ENCODE results near the gene RBM24.

The RBM24 gene

GRCh38 chr6:17280138-17280537, 1.0 kb upstream of the RBM24 start:
- no peaks in the 10 kb centered on the region for H3K36me3 ChIP-seq (replicated peaks)
- DNase-seq = no peak
- peak overlapping the region; percentile 69 for H3K4me3 ChIP-seq (ENCODE audit: low read depth, low read length)
- no peak for TF ChIP-seq CTCF (IDR thresholded peaks at IDR 0.05; ENCODE audit: low read depth, low read length, missing control alignments)
- H3K27me3 ChIP-seq (replicated peaks) = no peaks in the 10 kb centered on the region
- no peak overlapping the region for H3K27ac ChIP-seq
- in situ Hi-C loops (cut with HindIII; ENCODE audit: low pct_ligation_motif_present, low sequenced_read_pairs) = no loop called here

- peak; percentile 15 for DNase-seq
- no peak overlapping the region for H3K27ac ChIP-seq
- H3K27me3 ChIP-seq (replicated peaks) = no peaks in the 10 kb centered on the region
- H3K4me3 ChIP-seq (ENCODE audit: low read depth, low read length) = peak overlapping the region; percentile 69
- peak; percentile 41 for TF ChIP-seq CTCF (IDR thresholded peaks at IDR 0.05; ENCODE audit: low read depth, low read length, missing control alignments)
- H3K36me3 ChIP-seq (replicated peaks) = no peaks in the 10 kb centered on the region
- in situ Hi-C loops (cut with HindIII; ENCODE audit: low pct_ligation_motif_present, low sequenced_read_pairs) = no loop called here
These were observed 540 bp upstream of the RBM24 start for GRCh38 chr6:17280552-17281090.

GRCh38 chr6:17281497-17282481, 628 bp downstream of the RBM24 start:
- DNase-seq = peak; percentile 6
- no peak for TF ChIP-seq CTCF (IDR thresholded peaks at IDR 0.05; ENCODE audit: low read depth, low read length, missing control alignments)
- H3K27me3 ChIP-seq (replicated peaks) = no peaks in the 10 kb centered on the region
- peak overlapping the region; percentile 69 for H3K4me3 ChIP-seq (ENCODE audit: low read depth, low read length)
- peak overlapping the region; percentile 20 for H3K27ac ChIP-seq
- in situ Hi-C loops (cut with HindIII; ENCODE audit: low pct_ligation_motif_present, low sequenced_read_pairs) = no loop called here
- H3K36me3 ChIP-seq (replicated peaks) = no peaks in the 10 kb centered on the region

GRCh38 chr6:17283074-17283473, 1.9 kb downstream of the RBM24 start:
- no peaks in the 10 kb centered on the region for H3K27me3 ChIP-seq (replicated peaks)
- no peak overlapping the region for H3K4me3 ChIP-seq (ENCODE audit: low read depth, low read length)
- no peak for DNase-seq
- no peaks in the 10 kb centered on the region for H3K36me3 ChIP-seq (replicated peaks)
- H3K27ac ChIP-seq = no peak overlapping the region
- no peak for TF ChIP-seq CTCF (IDR thresholded peaks at IDR 0.05; ENCODE audit: low read depth, low read length, missing control alignments)
- in situ Hi-C loops (cut with HindIII; ENCODE audit: low pct_ligation_motif_present, low sequenced_read_pairs) = no loop called here

GRCh38 chr6:17289630-17290061, 8.5 kb downstream of the RBM24 start:
- no peaks in the 10 kb centered on the region for H3K36me3 ChIP-seq (replicated peaks)
- peak; percentile 50 for DNase-seq
- no peaks in the 10 kb centered on the region for H3K27me3 ChIP-seq (replicated peaks)
- H3K4me3 ChIP-seq (ENCODE audit: low read depth, low read length) = no peak overlapping the region
- in situ Hi-C loops (cut with HindIII; ENCODE audit: low pct_ligation_motif_present, low sequenced_read_pairs) = no loop called here
- no peak overlapping the region for H3K27ac ChIP-seq
- TF ChIP-seq CTCF (IDR thresholded peaks at IDR 0.05; ENCODE audit: low read depth, low read length, missing control alignments) = no peak

Measured in brain microvascular endothelial cell (primary cell).